HG02870 (cell line): ENCODE data around the gene RBM23.
A peak's percentile ranks its signal among the peaks of the same experiment; 100 is the strongest.
"Not testable (repeated sequence)": the region's sequence is repeated elsewhere in the genome, so short reads cannot be mapped to it uniquely, and the experiment has no call there.

Experiments
- ATAC-seq: cut with Tn5 transposase; IDR thresholded peaks from one replicate; pipeline ENCODE4 v1.9.1; 2021; ENCODE audit warnings: mild to moderate bottlenecking, moderate library complexity; ENCODE audit not compliant: unreplicated experiment

Gene RBM23

GRCh38 chr14:22870811-22871223, 48.1 kb downstream of the RBM23 start:
- ATAC-seq: peak; percentile 44

- ATAC-seq: no peak
Measured at GRCh38 chr14:22866874-22867273, 52.1 kb downstream of the RBM23 start.

- ATAC-seq: no peak
Measured at GRCh38 chr14:22865424-22866405, 53.2 kb downstream of the RBM23 start.

- no peak for ATAC-seq
Measured at GRCh38 chr14:22864979-22865378, 54.0 kb downstream of the RBM23 start.

- no peak for ATAC-seq
Measured at GRCh38 chr14:22861651-22862050, 57.3 kb downstream of the RBM23 start.

- ATAC-seq: not testable (repeated sequence)
Measured at GRCh38 chr14:22860377-22860776, 58.6 kb downstream of the RBM23 start.

- no peak for ATAC-seq
Measured at GRCh38 chr14:22856428-22856827, 62.5 kb downstream of the RBM23 start.

GRCh38 chr14:22854963-22855724, 63.8 kb downstream of the RBM23 start:
- ATAC-seq: no peak

- not testable (repeated sequence) for ATAC-seq
Measured at GRCh38 chr14:22854296-22854695, 64.7 kb downstream of the RBM23 start.

- peak; percentile 74 for ATAC-seq
Measured at GRCh38 chr14:22852940-22853767, 65.8 kb downstream of the RBM23 start.

GRCh38 chr14:22852599-22852939, 66.4 kb downstream of the RBM23 start:
- ATAC-seq: no peak

- ATAC-seq: not testable (repeated sequence)
Measured at GRCh38 chr14:22852178-22852577, 66.8 kb downstream of the RBM23 start.

- no peak for ATAC-seq
Measured at GRCh38 chr14:22850944-22851764, 67.8 kb downstream of the RBM23 start.

- no peak for ATAC-seq
Measured at GRCh38 chr14:22849212-22849819, 69.6 kb downstream of the RBM23 start.

- ATAC-seq: no peak
Measured at GRCh38 chr14:22848351-22849164, 70.4 kb downstream of the RBM23 start.

- no peak for ATAC-seq
Measured at GRCh38 chr14:22847661-22848341, 71.1 kb downstream of the RBM23 start.

- ATAC-seq: no peak
Measured at GRCh38 chr14:22846811-22847307, 72.1 kb downstream of the RBM23 start.
